Right atrium auricular region (tissue), 2 donors: ENCODE data around the gene SLC27A5. TPM values are rescaled to one million over a fixed set of nuclear protein-coding genes. Genes with fewer than 3 reads are reported as not detected.

Experiments
- DNase-seq: peaks from one replicate; pipeline ENCODE4 v3.0.0-alpha.2; 2019; ENCODE audit warnings: low spot score
- H3K27ac ChIP-seq, 2 donors: fragments of 200-600 bp; sonication (generic); 1 replicate in 1 of 2; 2 replicates in 1 of 2; pipeline ENCODE4 v1.5.1; 2016 to 2019
- H3K27me3 ChIP-seq, 2 donors: fragments of 200-600 bp; sonication (generic); one replicate each; pipeline versions ENCODE4 v1.5.1 to v1.6.0; 2017 to 2019
- H3K36me3 ChIP-seq: fragments of 200-600 bp; sonication (generic); one replicate; pipeline ENCODE4 v1.5.1; 2016
- H3K4me1 ChIP-seq, 2 donors: fragments of 200-600 bp; sonication (generic); one replicate each; pipeline versions ENCODE4 v1.5.1 to v1.6.0; 2017 to 2019
- H3K4me3 ChIP-seq, 2 donors: fragments of 200-600 bp; sonication (generic); 1 replicate in 1 of 2; 2 replicates in 1 of 2; pipeline ENCODE4 v1.5.1; 2017 to 2019; ENCODE audit warnings: mild to moderate bottlenecking in 1 of 2, moderate library complexity in 1 of 2
- H3K9me3 ChIP-seq, 2 donors: fragments of 200-600 bp; sonication (generic); one replicate each; pipeline ENCODE4 v1.5.1; 2019
- total RNA-seq, 2 donors: library from RNA; depleted of rRNA; stranded (reverse); fragments of >200 nt; gene quantifications; one replicate each; pipeline ENCODE4 v1.1.0, GENCODE V29; 2016
- TF ChIP-seq, protein P1 (sequence below), 2 donors: fragments of 200-600 bp; sonication (generic); IDR thresholded peaks; one replicate each; pipeline ENCODE4 v1.5.1; 2019; ENCODE audit warnings: antibody characterized with exemption in 2 of 2

The SLC27A5 gene
- total RNA-seq, 2 donors from 2014 or later, result 1.3 to 2.9 TPM

DNA sequence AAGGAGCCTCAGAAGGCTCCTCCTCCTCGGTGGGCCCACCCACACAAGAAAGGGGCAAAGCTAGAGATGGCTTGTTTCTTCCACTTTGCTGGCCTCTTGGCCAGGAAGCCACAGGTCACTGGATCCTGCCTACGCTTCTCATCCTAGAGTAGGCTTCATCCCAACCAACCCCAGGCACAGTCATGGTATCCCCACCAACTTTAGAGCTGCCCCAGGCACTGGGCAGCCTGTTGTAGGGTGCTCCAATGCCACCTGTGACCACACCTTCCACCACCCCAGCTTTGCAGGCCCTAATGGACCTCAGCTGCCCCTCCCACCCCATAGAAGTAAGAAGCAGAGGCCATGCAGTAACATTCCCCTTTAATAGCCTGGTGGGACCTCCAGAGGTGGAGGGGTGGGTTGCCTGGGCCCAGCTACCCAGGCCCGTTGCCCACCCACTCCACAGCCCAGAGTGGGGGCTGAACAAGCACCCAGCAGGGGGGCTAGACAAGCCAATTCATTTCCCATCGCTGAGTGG, 43.6 kb upstream of the SLC27A5 start:
- Histone ChIP-seq H3K27me3 (no peaks in the 10 kb centered on the region), H3K4me3 (peak overlapping the region; percentile 63 to 85), H3K27ac (peak overlapping the region; percentile 92 to 94), H3K36me3 (peaks cover 41% of the 10 kb centered on the region), H3K9me3 (no peaks in the 10 kb centered on the region), H3K4me1 (peaks cover 2 to 51% of the 10 kb centered on the region in 2 donors)
- no peak for DNase-seq
- TF ChIP-seq, protein P1, sequence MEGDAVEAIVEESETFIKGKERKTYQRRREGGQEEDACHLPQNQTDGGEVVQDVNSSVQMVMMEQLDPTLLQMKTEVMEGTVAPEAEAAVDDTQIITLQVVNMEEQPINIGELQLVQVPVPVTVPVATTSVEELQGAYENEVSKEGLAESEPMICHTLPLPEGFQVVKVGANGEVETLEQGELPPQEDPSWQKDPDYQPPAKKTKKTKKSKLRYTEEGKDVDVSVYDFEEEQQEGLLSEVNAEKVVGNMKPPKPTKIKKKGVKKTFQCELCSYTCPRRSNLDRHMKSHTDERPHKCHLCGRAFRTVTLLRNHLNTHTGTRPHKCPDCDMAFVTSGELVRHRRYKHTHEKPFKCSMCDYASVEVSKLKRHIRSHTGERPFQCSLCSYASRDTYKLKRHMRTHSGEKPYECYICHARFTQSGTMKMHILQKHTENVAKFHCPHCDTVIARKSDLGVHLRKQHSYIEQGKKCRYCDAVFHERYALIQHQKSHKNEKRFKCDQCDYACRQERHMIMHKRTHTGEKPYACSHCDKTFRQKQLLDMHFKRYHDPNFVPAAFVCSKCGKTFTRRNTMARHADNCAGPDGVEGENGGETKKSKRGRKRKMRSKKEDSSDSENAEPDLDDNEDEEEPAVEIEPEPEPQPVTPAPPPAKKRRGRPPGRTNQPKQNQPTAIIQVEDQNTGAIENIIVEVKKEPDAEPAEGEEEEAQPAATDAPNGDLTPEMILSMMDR (IDR thresholded peaks at IDR 0.05), result no peak

DNA sequence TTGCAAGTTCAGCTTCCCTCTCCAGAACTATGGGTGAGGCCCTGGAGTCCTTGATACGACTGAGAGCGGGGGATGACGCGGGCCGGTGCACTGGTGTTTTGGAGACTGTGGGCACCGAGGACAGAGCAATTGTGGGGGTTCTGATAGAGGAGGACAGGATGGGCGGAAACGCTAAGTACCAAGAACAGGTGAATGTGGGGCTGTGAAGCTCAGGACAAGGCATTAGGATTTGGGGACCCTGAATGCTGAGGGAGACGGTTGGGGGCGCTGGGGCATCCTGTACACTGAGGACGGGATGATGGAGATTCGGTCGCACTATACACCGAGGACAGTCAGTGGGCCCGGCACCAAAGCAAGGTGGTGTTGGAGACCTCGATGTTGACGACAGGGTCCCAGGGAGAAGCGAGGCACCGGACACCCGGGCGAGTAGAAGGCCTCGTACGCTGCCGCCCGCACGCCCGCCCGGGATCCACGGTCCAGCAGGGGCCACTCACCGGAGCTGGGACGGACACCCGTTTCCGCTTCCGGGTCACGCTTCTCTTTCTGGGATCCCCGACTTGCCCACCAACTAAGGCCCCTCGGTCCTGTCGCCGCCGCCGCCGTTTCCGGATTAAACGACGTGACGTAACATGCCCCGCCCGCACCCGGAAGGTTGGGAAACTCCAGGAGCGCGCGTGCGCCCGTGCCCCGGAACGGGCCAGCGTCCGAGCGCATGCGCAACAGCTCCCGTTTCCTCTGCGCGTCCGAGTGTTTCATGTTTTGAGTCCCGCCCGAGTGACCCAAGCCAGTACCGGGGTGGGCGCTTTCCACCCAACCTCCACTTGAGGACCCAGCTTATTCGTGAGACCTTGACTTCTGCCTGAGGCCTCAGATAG, 42.9 kb upstream of the SLC27A5 start, which contains the start of gene CHMP2A:
TSS of gene CHMP2A (minus strand) at position 612 of the 875 bp plus-strand sequence. CDS start 893 bp downstream, outside the sequence.
- H3K27me3 ChIP-seq, result no peaks in the 10 kb centered on the region
- H3K4me3 ChIP-seq, result peak within 1 kb of the TSS; percentile 63 to 85
- no peaks in the 10 kb centered on the region for H3K9me3 ChIP-seq
- H3K4me1 ChIP-seq, result peaks cover under 1 to 44% of the 10 kb centered on the region in 2 donors
- TF ChIP-seq, protein P1 (IDR thresholded peaks at IDR 0.05), result peak in 1 of 2 donors; percentile 27
- peak within 1 kb of the TSS; percentile 92 to 94 for H3K27ac ChIP-seq
- H3K36me3 ChIP-seq, result peaks cover 48% of the 10 kb centered on the region
- DNase-seq, result peak; percentile 99

DNA sequence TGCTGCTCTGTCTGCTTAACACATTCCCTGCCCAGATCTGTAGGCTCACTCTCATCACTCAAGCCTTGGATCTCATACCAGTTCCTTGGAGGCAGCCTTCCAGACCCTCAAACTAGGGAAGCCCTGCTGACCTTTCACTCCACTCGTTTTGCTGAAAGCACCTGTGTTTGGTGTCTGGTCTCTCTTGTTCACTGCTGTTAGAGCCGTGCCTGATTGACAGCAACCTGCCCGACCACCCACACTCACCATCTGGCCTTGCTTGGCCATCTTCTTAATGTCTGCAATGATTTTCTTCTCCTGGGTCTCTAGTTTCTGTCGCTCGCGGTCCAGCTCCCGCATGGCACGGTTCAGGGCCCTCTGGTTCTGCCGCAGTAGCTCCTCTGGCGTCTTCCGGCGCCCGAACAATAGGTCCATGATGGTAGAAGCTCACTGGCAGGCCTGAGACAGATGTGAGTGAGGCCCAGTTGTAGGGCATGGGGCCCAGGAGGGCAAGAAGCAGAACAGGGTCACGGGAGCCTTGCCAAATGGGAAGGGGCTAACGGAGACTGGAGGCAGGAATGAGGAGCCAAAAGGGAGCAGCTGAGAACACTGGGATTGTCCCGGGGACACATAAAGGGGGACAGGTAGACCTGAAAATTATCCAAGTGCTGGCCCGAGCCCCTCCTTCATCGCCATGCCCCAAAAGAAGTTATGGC, 42.2 kb upstream of the SLC27A5 start:
- peak overlapping the region; percentile 92 to 94 for H3K27ac ChIP-seq
- peaks cover 0 to 41% of the 10 kb centered on the region in 2 donors for H3K4me1 ChIP-seq
- no peak for DNase-seq
- peak overlapping the region; percentile 63 to 85 for H3K4me3 ChIP-seq
- H3K36me3 ChIP-seq, result peaks cover 56% of the 10 kb centered on the region
- no peaks in the 10 kb centered on the region for H3K9me3 ChIP-seq
- TF ChIP-seq, protein P1 (IDR thresholded peaks at IDR 0.05), result no peak
- no peaks in the 10 kb centered on the region for H3K27me3 ChIP-seq

DNA sequence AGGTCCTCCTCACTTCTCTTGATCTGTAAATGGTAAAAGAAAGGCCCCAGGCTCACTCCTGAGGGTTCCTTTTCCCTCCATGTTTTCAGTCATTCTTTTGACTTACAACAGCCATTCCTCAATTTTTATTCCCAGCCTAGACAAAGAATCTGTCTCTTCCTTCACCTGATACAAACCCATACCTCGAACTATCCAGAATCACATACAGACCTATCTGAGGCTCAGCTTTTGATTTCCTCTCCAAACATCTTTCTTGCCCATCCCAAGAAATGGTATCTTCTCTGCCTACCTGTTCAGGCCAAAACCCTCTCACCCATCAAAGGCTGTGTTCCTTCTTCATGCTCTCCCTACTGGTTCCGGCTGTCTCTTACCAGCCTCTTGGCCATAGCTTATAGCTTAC, 40.9 kb upstream of the SLC27A5 start:
- H3K27me3 ChIP-seq, result no peaks in the 10 kb centered on the region
- H3K27ac ChIP-seq, result no peak overlapping the region
- H3K9me3 ChIP-seq, result no peaks in the 10 kb centered on the region
- H3K36me3 ChIP-seq, result peaks cover 69% of the 10 kb centered on the region
- H3K4me1 ChIP-seq, result peaks cover 0 to 39% of the 10 kb centered on the region in 2 donors
- TF ChIP-seq, protein P1 (IDR thresholded peaks at IDR 0.05), result no peak
- no peak for DNase-seq
- no peak overlapping the region for H3K4me3 ChIP-seq

DNA sequence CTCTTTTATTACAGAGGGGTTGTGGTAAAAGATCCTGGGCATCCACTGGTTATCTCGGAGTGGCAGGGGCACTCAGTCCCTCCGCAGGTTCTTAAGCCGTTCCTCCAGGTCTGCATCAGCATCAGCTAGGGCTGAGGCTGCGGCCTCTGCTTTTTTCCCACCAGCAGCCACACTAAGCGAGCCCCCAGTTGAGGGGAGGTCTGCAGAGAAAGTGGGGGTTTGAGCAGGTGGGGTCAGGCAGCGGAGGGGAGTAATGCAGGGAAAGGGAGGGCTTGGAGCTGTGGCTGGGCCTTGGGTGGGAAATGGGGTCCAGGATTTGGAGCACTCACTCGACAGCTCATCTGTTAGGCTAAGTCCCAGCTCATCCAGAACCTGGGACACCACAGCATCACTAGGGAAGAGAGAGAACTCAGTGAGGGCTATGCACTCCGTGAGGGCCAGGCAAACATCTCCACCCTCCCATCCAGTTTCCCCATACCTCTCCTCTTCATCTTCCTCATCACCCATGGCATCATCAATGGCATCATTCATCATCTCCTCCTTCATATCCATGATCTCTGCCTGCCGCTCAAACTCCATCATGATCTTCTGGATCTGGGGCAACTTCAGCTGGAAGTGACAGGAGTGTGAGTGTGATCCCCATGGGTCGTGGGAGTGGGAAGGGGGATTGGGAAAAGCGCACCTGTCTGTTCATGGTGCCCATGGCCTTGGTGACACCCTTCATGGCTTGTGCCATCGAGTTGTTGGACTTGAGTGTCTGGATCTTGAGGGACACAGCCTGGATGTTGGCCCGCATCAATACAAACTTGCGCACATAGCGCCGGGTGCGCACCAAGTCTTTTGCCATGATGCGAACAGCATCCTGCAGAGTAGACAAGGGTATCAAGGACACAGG, 40.0 kb upstream of the SLC27A5 start:
- Histone ChIP-seq H3K4me1 (peaks cover 0 to 38% of the 10 kb centered on the region in 2 donors), H3K27ac (no peak overlapping the region)
- TF ChIP-seq, protein P1 (IDR thresholded peaks at IDR 0.05), result no peak

More for the DNA sequence above, 40.0 kb upstream of the SLC27A5 start:
- H3K9me3 ChIP-seq, result no peaks in the 10 kb centered on the region
- DNase-seq, result no peak
- no peaks in the 10 kb centered on the region for H3K27me3 ChIP-seq
- peaks cover 75% of the 10 kb centered on the region for H3K36me3 ChIP-seq
- no peak overlapping the region for H3K4me3 ChIP-seq
